Right ventricle myocardium inferior (tissue), 1 donor: ENCODE data around the gene RAPGEF5. TPM values are rescaled to one million over a fixed set of nuclear protein-coding genes. Genes with fewer than 3 reads are reported as not detected.
A peak's percentile ranks its signal among the peaks of the same experiment; 100 is the strongest.

Source experiments
- ATAC-seq: fragments of 200-7000 bp; cut with Tn5 transposase; one replicate; pipeline ENCODE4 v1.9.1; 2020; ENCODE audit warnings: mild to moderate bottlenecking, moderate library complexity
- DNase-seq: peaks from one replicate; pipeline ENCODE4 v3.0.0; 2021; ENCODE audit errors: missing footprints
- intact Hi-C: fragments of 100-400 bp; cut with DNase I; formaldehyde crosslinking; loops from one replicate; pipeline ENCODE4 v1.11.0; 2022
- total RNA-seq: library from RNA; stranded (reverse); fragmentation: NEBNext Ultra II Directional; extraction: Animal tissue kit (Norgen Biotek cat#: 25700); gene quantifications from one replicate; pipeline ENCODE4 v1.2.1, GENCODE V29; 2021
- donor health status: DM: no; HTN: yes; CAD: no; lungs with severe emphysema.

Gene RAPGEF5
- total RNA-seq, 1 donor from 2014 or later: 9.4 TPM

DNA sequence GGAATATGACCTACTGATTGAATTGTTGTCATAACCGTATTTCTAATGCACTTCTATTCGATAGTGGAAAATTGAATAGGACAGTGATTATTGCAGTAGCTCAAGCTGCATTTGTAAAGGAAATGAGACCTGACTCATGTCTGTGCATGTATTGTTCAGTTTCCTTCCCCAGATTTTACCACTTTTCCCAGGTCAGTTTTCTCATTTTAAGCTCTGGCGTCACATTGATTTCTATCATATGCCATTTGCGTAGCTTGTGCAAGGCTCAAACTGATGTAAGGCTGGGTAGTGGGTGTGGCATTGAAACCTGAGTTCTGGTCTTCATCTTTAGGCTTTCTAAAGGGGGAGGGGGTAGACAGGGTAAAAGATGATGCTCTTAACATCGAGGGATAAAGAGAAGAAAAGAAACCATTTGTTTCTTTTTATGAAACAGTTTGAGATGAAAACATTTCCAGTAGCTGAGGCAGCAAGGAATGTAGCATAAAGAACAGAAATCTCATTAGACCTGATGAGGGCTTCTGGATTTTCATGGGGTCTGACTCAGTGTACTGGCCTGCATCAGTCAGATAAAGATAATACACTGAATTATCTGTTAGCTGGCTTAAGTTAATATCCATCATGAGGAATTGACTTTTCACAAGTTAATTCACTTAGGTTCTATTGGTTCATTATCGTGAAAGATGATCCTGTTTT lies 229.0 kb downstream of the RAPGEF5 start:
- intact Hi-C loops: loop anchor here (5.0 kb wide), 1 partner anchor 89 kb away; no protein-coding TSS in a partner anchor
- no peak for ATAC-seq
- DNase-seq: no peak

DNA sequence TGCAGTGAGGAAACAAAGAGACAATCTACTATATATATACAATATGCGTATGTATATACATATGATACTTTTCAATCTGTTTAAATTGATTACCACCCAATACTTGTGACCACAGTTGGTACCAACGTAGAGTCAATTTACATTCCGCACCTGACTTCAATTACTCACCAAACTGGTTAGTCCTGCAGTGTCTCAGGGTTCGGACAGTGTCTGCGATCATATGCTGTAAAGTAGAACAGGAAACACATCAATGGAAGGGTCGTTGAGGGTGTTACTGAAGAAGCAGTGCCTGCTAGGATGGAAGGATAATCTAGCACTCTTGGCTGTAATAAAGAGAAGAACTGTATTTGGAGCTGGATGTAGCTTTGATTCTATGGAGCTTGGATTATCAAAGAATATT lies 231.5 kb downstream of the RAPGEF5 start:
- DNase-seq (no peak), ATAC-seq (no peak)
- intact Hi-C loops: loop anchor here (5.0 kb wide), 1 partner anchor 92 kb away; no protein-coding TSS in a partner anchor

DNA sequence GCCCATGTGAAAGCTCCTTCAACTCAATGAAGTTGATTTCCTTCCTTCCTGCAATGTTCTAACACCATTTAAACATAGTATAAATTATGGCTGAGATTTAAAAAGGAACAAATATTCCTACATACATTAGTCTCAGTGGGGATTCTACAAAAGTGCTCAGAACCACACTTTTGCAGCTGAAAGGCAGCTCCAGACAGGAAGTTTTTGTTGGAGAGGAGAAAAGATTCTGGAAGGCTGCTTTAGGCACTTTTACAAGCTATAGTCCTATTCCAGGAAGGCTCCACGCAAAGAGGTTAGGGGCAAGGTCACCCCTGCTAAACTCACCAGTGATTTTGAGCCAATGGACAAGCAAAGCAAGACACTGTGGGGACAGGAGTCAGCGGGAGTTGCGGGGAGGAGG lies 232.0 kb downstream of the RAPGEF5 start:
- ATAC-seq: no peak
- intact Hi-C loops: loop anchor here (5.0 kb wide), 1 partner anchor 92 kb away; no protein-coding TSS in a partner anchor
- DNase-seq: no peak

DNA sequence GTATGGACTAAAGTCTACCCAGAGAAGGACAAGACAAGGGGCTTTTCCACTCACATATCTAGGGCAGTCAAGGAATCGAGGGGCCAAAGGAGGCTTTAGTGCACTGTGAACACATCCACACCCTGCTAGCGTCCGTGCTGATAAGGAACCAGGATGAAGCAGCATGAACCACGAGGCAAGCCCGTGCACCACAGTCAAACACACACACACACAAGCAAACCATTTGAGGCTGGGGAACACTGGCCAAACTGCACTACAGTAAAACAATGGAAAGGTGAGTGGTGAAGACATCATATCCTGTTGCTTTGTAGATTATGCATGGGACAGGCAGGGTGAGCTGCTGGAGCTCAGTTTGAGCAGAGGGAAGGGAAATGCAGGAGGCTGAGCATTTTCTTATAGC lies 233.8 kb downstream of the RAPGEF5 start:
- intact Hi-C loops: no loop called here
- no peak for ATAC-seq
- DNase-seq: no peak

DNA sequence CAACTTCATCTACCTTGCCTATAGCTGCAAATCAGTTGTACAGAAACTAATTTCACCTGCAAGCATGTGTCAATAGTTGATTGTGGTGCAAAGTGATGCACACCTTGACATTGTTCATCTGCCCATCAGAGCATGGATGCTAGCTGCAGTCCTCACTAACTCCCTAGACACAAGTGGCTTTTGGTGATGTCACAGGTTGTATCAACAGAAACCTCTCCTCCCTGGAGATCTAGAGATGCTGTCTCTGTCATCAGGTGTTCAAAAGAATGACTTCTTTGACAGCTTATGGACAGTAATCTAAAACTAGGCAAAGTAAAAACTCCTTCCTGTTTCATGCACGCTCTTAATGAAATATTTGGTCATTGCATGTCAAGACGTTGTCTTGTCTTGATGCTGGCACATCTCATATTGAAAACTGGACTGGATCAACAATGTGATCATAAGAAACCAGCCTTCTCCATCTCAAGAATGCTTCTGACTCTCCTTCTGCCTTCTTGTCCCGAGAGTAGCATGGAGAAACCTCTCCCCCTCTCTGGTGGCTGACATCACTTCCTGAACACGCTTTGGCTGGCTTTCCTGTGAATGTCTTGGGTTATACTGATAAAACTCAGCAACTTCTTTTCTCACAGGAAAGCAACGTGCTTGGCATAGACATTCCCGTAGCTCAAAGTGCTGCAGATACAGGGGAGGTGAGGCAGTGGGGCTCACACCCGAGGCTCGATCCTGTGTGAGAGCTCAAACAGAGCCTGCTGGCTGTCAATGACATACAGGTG lies 235.1 kb downstream of the RAPGEF5 start:
- ATAC-seq (peak; percentile 65), DNase-seq (no peak)
- intact Hi-C loops: no loop called here

DNA sequence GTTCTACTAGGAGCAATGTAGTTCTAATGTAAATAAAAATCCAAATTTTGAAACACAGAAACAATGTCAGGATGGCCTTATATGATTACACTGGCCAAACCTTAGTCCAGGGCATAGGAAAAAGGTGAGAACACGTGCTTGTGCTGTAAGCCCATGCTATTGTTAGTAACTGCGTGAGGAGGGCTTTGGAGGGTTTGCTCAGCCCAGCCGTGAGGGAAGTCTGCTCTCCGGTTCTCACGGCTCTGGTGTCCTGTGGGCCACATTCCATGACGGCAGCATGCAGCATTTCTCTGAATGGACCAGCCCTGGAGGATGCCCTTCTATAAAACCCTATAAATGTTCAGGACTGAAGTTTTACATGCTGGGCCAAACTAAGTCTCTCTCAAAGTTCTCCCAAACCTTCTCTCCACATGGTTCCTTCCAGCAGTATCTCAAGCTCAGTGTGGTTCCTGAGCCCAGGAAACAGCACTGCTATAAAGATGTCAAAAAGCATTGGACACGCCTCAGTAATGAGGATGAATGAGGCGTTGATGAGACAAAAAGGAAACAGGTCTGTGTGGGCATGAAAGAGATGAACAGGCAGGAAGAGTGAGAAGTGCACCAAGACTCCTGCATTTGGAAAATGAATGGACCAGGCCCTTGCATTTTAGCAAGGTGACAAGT lies 236.4 kb downstream of the RAPGEF5 start:
- DNase-seq (no peak), ATAC-seq (no peak)
- intact Hi-C loops: no loop called here

DNA sequence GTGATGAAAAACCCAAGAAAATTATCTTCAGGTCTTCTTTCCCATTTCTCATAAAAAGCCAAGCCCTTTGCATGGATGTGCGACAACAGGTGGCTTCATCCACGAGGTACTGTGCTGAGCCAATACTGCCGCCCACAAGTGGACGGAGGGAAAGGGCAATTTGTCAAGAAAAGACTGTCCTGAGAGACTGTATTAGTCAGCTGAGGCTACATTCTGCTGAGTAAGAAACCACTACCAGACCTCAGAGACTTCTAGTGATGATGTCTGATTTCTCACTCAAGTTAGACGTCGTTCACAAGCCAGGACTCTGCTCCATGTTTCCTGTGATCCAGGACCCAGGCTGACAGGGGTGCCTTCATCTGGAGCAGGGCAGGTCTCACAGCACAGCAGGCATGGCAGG lies 239.7 kb downstream of the RAPGEF5 start:
- DNase-seq (no peak), ATAC-seq (no peak)
- intact Hi-C loops: no loop called here

DNA sequence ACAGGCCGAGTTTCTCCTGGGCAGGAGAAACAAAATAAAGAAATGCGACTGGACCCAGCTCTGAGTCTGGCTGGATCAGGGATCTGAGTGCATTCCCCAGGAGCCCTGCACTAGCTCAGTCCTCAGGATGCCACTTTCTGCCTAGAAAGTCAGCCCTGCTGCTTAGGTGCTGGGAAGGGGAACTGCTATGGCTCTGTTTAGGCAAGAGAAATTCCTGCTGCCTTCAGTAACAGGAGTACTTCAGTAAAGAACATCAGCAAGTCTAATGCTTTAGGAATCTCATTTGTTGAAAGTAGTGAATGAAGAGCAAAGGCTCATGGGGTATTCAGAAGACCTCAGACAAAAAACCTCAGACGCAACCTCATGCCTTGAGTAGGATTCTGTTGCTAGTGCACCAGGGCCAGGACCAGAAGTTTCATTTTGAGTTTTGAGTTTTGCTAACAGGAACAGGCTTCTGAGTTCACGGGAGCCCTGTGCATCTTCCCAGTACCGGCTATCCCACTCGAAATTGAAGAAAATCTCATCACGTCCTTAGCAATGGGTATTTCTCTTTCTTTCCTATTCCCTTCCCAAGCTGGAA lies 240.4 kb downstream of the RAPGEF5 start:
- intact Hi-C loops: no loop called here
- DNase-seq (no peak), ATAC-seq (no peak)

DNA sequence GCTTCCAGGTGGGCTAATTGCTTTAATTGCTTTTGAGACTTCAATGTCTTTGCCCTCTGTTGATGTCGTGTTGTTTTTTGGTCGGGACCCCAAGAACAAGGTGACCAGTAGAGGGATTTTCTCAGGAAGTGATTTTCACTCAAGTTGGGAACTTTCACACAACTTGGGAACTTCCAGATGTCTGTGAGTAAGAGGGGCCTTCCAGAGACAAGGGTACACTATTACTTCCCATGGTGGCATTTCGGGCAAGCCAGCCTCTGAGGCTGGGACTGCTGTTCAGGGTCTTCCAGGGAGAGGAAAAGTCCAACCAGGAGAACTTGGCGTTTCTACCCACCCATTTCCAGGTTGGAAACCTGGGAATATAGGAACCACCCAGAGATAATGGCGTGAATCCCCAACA lies 241.3 kb downstream of the RAPGEF5 start:
- intact Hi-C loops: no loop called here
- DNase-seq (no peak), ATAC-seq (no peak)

DNA sequence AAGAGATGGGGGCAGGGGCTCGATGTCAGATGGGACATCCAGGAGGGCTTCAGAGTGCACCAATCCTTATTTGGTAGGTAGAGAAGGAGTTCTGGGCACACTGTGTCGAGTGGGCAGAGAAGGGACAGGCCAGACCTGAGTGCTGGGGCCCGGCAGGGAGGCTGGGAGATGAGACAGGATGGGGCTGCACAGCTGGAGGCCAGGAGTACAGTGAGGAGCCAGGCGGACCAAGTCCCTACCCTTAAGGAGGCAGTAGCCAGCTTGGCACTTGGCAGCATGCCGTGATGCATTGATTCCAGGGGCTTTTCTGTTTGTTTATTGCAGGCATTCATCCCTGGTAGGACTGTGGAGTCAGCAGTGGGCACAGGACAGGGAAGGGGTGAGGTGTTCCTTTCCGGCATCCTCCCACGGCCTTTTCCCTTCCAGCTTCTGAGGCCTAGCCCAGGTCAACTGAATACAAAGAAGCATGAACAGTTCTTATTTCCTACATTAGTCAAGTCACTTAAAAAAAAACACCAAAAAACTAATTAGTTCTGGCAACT lies 242.4 kb downstream of the RAPGEF5 start:
- intact Hi-C loops: loop anchor here (5.0 kb wide), 2 partner anchors 98 to 143 kb away; no protein-coding TSS in a partner anchor
- DNase-seq: no peak
- peak; percentile 16 for ATAC-seq

DNA sequence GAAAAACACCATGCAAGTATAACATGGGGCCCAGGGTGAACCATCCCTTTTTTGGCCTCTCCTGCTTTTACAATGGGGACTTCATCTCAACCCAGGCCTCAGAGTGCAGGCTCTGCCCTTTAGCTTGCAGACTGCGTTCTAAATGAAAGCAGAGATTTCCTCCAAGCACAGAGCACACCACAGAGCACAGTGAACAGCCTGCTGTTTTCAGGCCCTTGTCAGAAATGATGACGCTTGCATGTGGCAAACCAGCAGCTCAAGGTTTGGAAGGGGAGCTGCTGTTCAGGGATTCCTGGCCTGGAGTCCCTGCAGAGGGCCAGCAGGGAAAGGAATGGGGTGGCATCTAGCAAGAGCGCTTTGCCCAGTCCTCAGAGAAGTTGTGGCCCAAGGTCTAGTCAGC lies 243.9 kb downstream of the RAPGEF5 start:
- intact Hi-C loops: loop anchor here (5.0 kb wide), 2 partner anchors 99 to 144 kb away; no protein-coding TSS in a partner anchor
- DNase-seq: no peak
- ATAC-seq: no peak

DNA sequence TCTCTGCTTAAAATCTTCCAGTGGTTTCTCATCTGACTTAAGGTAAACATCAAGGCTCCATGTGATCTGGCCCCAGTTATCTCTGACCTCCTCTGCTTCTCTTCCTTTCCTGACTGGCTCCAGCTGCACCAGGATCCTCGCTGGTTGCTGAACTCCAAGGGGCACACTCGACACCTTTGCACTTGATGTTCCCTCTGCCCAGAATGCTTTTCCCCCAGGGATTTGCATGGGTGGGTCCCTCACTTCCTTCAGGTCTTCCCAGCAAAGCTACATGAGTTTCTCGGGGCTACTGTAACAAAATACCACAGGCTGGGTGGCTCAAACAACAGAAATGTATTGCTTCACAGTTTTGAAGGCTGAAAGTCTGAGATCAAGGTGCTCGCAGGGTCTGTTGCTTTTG lies 245.3 kb downstream of the RAPGEF5 start:
- DNase-seq (no peak), ATAC-seq (no peak)
- intact Hi-C loops: loop anchor here (2.0 to 5.0 kb wide), 3 partner anchors 101 to 185 kb away; no protein-coding TSS in a partner anchor

DNA sequence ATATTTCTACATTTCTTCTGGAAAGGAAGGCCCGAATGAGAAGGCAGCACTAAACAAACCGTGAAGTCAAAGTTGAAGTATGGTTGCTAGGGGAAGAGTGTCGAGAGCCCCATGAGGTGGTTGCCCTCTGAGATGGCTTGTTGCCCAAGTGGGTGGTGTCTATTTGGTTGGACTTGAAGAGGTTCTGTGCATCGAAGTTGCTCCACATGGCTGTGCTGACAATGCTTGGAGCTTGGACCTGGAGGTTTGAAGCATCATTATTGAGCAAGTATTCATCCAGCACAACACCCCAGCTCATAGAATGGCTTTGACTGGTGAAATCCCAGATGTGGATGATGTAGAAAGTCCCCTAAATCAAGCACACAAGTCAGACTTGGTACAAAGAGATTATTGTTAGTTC lies 246.1 kb downstream of the RAPGEF5 start:
- no peak for ATAC-seq
- no peak for DNase-seq
- intact Hi-C loops: loop anchor here (1.0 to 5.0 kb wide), 4 partner anchors 101 to 378 kb away; no protein-coding TSS in a partner anchor

DNA sequence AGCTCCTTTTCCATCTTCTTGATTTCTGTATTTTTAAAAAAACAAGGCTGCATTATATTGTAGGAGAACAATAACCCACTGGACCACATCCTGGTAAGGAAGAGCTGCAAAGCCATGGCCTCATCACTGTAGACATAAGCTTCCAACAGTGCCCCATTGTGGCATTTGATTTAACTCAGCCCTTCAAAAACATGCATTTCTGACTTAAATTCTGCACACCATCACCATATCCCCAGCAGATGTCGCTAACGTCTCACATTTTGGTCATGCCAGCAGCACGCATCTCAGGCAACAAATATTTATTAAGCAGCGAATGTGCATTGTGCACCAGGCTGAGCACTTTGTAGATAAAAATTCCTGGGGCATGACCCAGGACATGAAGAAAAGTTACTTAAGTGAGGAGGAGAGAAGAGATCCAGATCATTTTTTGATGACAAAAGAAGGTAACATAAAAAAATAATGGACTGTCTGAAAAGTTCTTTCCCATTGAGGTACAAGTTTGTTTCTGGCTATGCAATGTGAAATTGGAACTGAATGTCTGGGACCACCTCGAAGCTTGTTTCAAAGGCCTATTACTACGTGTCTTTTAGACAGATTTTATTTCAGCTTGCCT lies 246.6 kb downstream of the RAPGEF5 start:
- DNase-seq: no peak
- intact Hi-C loops: loop anchor here (1.0 to 5.0 kb wide), 4 partner anchors 102 to 379 kb away; no protein-coding TSS in a partner anchor
- ATAC-seq: peak; percentile 73

DNA sequence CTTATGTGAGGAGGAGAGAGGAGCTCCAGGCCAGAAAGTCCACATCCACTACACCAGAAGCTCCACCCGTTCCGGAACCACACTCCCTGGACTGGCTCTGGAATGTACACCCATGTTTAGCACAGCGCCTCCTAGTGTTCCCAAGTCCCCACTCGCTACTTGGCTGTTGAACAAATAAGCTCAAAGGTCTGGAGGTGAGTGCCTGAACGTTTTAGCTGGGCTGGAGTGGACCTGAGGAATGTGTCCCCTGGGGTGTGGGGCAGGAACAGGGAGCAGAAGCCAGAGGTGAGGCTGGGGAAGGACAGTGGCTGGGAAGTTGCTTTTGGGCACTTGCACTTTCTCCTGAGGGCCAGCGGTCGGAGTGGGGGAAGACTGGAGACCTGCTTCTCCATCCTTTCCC lies 247.2 kb downstream of the RAPGEF5 start:
- DNase-seq (no peak), ATAC-seq (no peak)
- intact Hi-C loops: loop anchor here (1.0 to 5.0 kb wide), 4 partner anchors 103 to 380 kb away; no protein-coding TSS in a partner anchor

DNA sequence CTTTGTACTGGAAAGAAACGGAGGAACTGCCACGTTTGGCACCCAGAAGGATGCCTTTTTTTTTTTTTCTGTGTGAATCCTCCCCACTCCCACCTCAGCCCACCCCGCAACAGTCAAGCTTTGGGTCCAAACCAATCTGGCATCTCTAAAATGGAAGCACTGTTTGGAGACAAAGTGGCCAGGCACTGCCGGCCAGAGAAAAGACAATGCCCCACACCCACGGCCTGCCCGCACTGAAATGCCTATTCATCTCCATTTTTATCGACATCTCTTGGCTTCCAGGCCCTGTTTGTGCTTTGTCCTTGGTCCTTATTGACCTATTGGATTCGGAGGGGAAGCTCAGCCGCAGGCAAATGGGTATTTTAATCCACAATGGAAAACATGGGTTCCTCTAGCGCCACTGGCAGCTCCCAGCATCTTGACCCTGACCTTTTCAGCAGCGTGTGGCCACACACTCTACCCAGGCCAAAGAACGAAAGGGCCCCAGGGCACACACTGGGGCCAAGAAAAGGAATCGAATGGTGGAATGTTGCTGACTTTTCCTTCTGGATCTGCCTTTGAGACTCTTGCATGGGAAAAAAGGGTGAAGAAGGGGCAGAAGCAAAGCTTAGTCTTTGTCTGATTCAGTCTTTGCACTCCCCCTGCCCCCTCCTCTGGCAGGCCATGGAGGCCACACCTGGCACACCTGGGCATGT lies 248.7 kb downstream of the RAPGEF5 start:
- ATAC-seq (no peak), DNase-seq (no peak)
- intact Hi-C loops: no loop called here

DNA sequence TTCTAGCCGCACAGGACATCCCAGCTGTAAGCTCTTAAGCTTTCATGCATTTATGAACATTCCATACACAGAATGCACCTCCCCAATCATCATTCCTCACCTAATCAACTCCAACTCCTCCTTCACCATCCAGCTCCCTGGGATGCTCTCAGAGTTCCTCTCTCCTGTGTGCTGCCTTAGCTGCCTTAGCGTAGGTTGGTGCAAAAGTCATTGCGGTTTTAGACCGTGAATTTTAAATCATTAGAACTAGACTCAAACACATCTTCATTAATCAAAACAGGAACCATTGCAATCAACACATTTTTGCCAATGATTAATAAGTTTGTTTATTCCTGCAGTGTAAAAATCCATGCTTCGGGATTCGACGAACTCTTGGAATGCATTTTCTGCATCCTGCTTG lies 251.4 kb downstream of the RAPGEF5 start:
- no peak for ATAC-seq
- intact Hi-C loops: no loop called here
- DNase-seq: no peak
